HG03139 (cell line): ENCODE data around the gene PPP1R3A.

ENCODE experiments used
- ATAC-seq: cut with Tn5 transposase; IDR thresholded peaks from one replicate; pipeline ENCODE4 v1.9.1; 2021; ENCODE audit not compliant: unreplicated experiment

Gene PPP1R3A

DNA sequence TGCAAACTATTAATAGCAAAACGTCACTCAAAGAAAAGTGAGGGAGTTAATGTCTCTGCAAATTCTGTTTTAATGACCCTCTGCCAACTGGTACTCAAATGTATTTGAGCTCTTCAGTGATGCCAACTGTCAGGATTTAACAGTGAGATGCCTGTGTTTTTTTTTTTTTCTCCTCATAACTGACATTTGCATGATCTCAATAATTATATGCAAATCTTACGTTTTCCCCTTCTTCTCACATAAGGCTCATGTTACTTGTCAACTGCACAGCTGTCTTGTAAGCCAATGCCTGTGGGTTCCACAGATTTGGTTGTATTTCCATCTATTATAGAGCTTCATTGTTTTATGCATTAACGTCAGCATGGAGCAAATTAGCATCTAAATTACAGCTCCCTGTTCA, 38.2 kb downstream of the PPP1R3A start:
- ATAC-seq = no peak

DNA sequence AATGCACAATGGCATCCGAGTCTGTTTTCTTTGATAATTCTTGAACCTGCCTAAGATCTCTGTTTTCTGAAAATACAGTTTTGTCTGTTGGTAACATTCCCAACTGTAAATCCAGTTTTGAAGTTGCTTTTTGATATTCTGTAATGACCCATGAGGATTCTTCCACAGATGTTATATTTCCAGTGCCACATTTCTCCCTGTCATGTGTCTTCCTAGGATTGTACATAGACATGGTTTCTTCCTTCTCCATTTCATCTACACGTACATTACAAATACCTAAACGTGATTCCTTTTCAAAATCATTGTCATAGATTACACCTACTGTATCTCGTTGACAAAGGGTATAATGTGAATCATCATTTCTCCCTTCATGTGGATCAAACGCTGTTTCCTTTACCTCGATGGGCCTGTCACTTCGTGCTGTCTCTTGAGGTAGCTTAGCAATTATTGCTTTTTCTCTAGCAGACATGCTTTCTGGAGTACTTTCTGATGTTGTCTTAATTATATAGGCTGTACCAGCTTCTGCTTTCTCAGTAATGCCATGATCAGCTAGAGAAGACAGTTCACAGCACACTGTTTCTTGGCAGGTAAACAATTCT, 40.3 kb downstream of the PPP1R3A start:
- no peak for ATAC-seq

DNA sequence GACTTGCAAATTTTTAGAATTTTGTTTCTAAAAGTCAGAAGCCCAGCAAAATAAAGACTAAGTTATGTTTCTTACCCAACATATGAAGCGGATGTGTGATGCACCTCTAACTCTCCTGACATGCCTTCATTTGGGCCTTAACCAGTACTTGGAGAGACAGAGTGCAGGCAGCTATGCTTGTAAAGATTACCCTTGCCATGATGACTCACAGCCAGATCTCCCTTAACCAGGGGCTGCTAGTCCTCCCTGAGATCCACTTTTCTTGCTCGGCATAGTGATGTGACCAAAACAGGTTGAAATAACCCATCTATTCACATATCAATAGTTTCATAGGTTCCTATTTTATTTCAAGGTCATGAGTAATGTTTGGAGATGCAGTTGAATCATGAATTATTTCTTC, 43.6 kb downstream of the PPP1R3A start:
- no peak for ATAC-seq

DNA sequence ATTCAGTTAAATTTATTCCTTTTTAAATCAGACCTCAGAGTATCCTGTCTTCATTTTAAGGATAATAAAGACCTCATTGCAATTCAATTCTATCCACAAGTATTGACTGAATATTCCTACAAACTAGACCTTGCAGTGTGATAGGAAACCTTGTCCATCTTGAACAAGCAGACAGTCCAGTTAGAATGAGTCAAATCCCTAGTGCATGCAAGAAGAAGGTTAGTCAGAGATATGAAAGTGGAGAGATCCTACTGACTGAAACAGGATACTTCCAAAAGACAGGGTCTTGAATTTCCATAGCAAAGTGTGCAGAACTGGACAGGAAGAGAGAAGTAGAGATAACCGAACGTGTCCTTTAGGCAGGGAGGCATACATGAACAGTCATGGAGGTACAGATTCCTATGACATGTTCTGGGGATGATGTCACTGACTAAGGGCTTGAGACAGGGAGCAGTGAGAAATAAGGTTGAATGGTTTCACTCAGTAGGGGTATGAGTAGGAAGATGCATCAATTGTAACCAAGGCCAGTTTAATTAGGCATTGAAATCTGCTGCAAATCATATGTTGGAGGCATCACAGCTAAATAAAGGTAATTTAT, 45.2 kb downstream of the PPP1R3A start:
- no peak for ATAC-seq

DNA sequence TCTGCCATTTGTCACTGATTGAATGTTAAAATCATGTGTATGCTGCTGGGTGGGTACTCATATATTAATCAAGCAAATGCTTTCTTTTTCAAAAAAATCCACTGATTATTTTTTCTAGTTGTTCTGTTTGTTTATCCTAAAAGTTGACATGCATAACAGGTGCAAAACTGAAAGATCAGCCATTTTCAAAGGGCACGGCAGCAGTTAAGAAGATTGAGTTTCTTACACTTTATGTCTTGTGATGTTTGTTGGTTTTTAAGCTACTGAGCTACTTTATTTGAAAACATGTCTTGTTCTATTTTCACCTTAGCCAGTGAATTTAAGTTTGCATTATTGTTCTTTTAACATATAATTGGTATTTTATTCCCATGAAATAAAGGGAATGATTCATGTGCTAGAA, 45.8 kb downstream of the PPP1R3A start:
- no peak for ATAC-seq

DNA sequence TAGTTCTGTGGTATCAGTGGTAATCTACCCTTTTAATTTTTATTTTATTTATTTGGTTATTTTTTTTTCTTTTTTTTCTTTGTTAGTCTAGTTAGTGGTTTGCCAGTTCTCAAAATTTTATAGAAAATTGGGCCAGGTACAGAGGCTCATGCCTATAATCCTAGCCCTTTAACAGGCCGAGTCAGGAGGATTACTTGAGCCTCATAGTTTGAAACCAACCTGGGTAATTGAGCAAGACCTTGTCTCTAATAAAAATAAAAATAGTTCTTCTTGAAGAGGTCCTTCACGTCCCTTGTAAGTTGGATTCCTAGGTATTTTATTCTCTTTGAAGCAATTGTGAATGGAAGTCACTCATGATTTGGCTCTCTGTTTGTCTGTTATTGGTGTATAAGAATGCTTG, 51.5 kb downstream of the PPP1R3A start:
- no peak for ATAC-seq

DNA sequence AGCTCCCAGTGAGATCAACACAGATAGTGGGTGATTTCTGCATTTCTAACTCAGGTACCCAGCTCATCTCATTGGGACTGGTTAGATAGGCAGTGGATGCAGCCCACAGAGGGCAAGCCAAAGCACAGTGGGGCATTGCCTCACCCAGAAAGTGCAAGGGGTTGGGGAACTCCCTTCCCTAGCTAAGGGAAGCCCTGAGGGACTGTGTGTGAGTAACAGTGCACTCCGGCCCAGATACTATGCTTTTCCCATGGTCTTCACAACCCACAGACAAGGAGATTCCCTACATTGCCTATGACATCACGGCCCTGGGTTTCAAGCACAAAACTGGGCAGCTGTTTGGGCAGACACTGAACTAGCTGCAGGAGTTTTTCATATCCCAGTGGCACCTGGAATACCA, 62.8 kb downstream of the PPP1R3A start:
- no peak for ATAC-seq

DNA sequence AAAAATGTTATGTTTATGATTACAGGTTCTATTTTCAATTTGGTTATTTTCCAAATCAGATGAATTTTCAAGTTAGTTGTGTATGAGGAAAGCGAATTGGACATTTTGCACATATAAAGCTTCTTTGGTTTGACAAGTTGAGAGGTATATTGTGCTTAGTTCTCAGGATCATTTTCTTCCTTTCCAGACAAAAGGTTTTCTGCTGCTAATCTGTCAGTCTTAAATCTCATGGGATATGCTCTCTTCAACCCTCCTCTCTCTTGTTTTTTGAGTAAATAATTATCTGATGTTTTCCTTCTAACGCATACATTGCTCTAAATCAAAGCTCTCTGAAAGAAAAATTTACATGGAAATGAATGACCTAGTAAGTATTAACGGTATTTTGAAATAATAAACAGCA, 77.9 kb downstream of the PPP1R3A start:
- ATAC-seq = no peak

DNA sequence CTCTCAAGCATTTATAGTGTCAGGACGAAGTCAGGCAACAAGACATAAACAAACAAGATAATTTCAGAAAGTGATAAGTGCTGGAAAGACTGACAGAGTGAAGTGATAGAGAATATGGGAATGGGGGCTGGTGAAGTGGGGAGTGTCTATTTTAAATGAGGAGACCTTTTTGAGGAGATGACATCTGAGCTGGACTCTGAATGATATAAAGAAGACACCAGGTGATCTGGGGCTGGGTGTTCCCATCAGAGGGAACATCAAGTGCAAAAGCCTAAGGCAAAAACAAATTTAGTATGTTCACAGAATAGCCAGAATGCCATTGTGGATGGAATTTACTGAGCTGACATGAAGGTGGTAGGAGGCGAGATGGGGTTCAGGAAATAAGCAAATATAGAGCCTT, 83.4 kb downstream of the PPP1R3A start:
- no peak for ATAC-seq

DNA sequence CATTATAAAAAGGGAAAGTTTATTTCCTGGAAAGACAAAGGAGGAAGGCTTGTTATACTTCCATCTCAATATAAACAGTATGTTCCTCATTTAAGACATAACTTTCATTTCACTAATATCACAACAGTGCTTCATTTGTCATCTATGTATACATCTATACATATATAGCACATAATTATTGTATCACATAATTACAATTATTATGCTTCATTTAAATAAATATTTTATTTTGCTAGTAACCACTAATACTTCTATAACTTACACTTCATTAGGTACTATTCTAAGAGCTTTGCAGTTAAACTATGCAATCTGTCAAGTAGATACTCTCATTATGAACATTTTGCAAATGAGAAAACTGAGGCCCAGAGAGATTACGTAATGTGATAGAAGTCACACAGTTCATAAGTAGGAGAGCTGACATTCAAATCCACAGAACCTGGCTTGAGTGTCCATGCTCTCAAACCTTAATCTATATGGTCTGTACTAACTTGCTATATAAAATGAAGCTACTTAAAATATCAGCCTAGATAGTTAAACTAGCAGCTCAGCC, 86.5 kb downstream of the PPP1R3A start:
- ATAC-seq = no peak

DNA sequence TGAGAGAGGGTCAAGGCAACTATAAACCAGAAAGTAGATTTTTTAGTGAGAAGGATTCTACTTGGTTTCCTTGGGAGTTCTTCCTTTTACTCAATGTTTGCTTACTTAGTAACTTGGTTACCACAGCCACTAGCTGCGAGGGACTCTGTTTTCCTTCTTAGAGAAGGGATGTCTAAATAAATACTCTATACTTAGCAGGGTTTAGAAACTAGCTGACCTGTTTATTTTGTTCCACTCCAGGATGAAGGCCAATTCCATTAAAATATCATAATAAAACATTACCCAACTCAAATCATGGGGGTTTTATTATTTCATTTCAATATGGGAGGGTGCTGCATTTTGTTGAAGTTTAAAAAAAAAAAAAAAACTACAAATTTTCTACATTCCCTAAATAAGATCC, 87.3 kb downstream of the PPP1R3A start:
- no peak for ATAC-seq

DNA sequence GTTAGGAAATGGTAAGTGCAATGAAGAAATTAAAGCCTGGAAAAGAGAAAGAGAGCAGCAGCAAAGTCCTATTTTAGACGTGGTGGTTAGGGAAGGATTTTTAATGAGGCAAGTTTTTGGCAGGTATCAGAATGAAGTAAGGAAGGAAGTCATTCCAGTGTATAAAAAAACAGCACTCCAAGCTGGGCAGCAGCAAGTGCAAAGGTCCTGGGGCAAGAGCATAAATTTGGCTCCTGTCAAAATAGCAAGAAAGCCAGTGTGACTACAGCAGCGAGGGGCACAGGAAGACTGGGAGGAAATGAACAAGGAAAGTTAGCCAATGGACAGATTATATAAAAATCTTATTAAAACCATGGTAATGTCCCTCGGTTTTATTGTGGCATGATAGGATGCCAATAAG, 90.2 kb downstream of the PPP1R3A start:
- ATAC-seq = no peak
